HEK293 (cell line): ENCODE measurements around the gene MMP12.
"Not testable (repeated sequence)": the region's sequence is repeated elsewhere in the genome, so short reads cannot be mapped to it uniquely, and the experiment has no call there.

ENCODE experiments used
- CTCF ChIA-PET: fragments of 350-600 bp; formaldehyde crosslinking; extraction: SDS; loops from one replicate; lab custom pipeline; 2021; ENCODE audit warnings: antibody characterized with exemption; lab: Yijun Ruan, JAX
- POLR2A ChIA-PET: fragments of 300-600 bp; formaldehyde crosslinking; extraction: SDS; loops from one replicate; lab custom pipeline; 2020; ENCODE audit warnings: antibody characterized with exemption, inconsistent platforms; lab: Yijun Ruan, JAX
- H3K27ac ChIP-seq: fragments of 200-500 bp; sonication (Bioruptor generic); 2 replicates; pipeline ENCODE4 v1.5.1; 2014; ENCODE audit warnings: low read depth, low read length, control low read depth, inconsistent platforms; ENCODE audit errors: extremely low read depth
- H3K36me3 ChIP-seq, 2 experiments: fragments of 200-500 bp in 1 of 2; sonication (Bioruptor generic) in 1 of 2; 1 replicate in 1 of 2; 2 replicates in 1 of 2; pipeline ENCODE4 v1.5.1; 2014 to 2017; ENCODE audit warnings: inconsistent platforms in 2 of 2, low read length in 2 of 2; ENCODE audit not compliant: control insufficient read depth in 2 of 2, insufficient read depth in 1 of 2
- H3K4me1 ChIP-seq: fragments of 200-500 bp; sonication (Bioruptor generic); 2 replicates; pipeline ENCODE4 v1.5.1; 2014; ENCODE audit warnings: mild to moderate bottlenecking, low read length, inconsistent platforms; ENCODE audit not compliant: control insufficient read depth, insufficient read depth
- H3K4me3 ChIP-seq: 2 replicates; pipeline ENCODE4 v1.5.1; 2011; ENCODE audit warnings: low read depth, mild to moderate bottlenecking, control low read depth, low read length, moderate library complexity
- H3K9me3 ChIP-seq: fragments of 200-500 bp; sonication (Bioruptor generic); 2 replicates; pipeline ENCODE4 v1.5.1; 2014; ENCODE audit warnings: low read depth, low read length, inconsistent platforms; ENCODE audit not compliant: control insufficient read depth, insufficient read depth
- HOXA7 ChIP-seq: sonication (generic); formaldehyde crosslinking; IDR thresholded peaks from 2 replicates; pipeline ENCODE4 v1.8.1; 2022; ENCODE audit warnings: missing genetic modification reagents, borderline replicate concordance
- KLF16 ChIP-seq: fragments of 450-650 bp; formaldehyde crosslinking; IDR thresholded peaks from 2 replicates; pipeline ENCODE4 v1.5.1; 2017; ENCODE audit warnings: missing biosample characterization, missing genetic modification characterization
- MYNN ChIP-seq: fragments of 450-650 bp; formaldehyde crosslinking; IDR thresholded peaks from 2 replicates; pipeline ENCODE4 v1.5.1; 2016; ENCODE audit warnings: missing biosample characterization, missing genetic modification characterization, borderline replicate concordance
- REPIN1 ChIP-seq: fragments of 450-650 bp; formaldehyde crosslinking; IDR thresholded peaks from 2 replicates; pipeline ENCODE4 v1.5.1; 2017; ENCODE audit warnings: missing biosample characterization, missing genetic modification characterization, low read depth
- ZBTB1 ChIP-seq: fragments of 450-650 bp; formaldehyde crosslinking; IDR thresholded peaks from 2 replicates; pipeline ENCODE4 v1.5.1; 2016; ENCODE audit warnings: missing biosample characterization, missing genetic modification characterization
- ZNF138 ChIP-seq: fragments of 450-650 bp; formaldehyde crosslinking; IDR thresholded peaks from 2 replicates; pipeline ENCODE4 v1.5.1; 2016; ENCODE audit warnings: missing biosample characterization, missing genetic modification characterization, borderline replicate concordance
- ZNF174 ChIP-seq: fragments of 450-650 bp; formaldehyde crosslinking; IDR thresholded peaks from 2 replicates; pipeline ENCODE4 v1.5.0; 2017; ENCODE audit warnings: missing biosample characterization, mild to moderate bottlenecking, missing genetic modification characterization
- ZNF391 ChIP-seq: fragments of 450-650 bp; formaldehyde crosslinking; IDR thresholded peaks from 2 replicates; pipeline ENCODE4 v1.5.1; 2016; ENCODE audit warnings: low read depth, missing biosample characterization, missing genetic modification characterization, borderline replicate concordance
- ZNF560 ChIP-seq: fragments of 450-650 bp; formaldehyde crosslinking; IDR thresholded peaks from 2 replicates; pipeline ENCODE4 v1.5.1; 2017; ENCODE audit warnings: missing biosample characterization, missing genetic modification characterization, borderline replicate concordance
- ZNF621 ChIP-seq: fragments of 450-650 bp; formaldehyde crosslinking; IDR thresholded peaks from 2 replicates; pipeline ENCODE4 v1.5.1; 2017; ENCODE audit warnings: missing biosample characterization, missing genetic modification characterization
- TF ChIP-seq, protein P1 (sequence below): fragments of 450-650 bp; formaldehyde crosslinking; IDR thresholded peaks from 2 replicates; pipeline ENCODE4 v1.5.1; 2016; ENCODE audit warnings: missing biosample characterization, missing genetic modification characterization
- TF ChIP-seq, protein P2 (sequence below): fragments of 450-650 bp; formaldehyde crosslinking; IDR thresholded peaks from 2 replicates; pipeline ENCODE4 v1.5.1; 2016; ENCODE audit warnings: missing biosample characterization, missing genetic modification characterization
- TF ChIP-seq, protein P3 (sequence below): fragments of 450-650 bp; formaldehyde crosslinking; IDR thresholded peaks from 2 replicates; pipeline ENCODE4 v1.5.1; 2016; ENCODE audit warnings: missing biosample characterization, missing genetic modification characterization

MMP12 gene

DNA sequence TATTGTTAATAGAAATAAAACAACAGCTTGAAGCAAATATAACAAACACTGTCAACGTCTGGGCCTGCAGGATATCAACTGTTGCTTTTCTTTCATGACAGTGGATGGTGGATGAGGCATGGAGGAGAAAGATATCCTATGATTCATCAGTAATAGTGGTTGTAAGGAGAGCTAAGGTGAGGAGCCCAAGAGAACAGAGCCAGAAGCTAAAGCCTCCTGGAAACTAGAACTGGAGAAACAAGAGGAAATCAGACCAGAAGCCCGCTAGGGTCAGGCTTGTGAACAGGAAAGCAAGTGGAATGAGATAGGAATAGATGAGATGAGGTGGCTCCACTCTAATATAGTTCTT lies 37.7 kb upstream of the MMP12 start:
- H3K4me1 ChIP-seq = no peaks in the 10 kb centered on the region
- no peak overlapping the region for H3K27ac ChIP-seq
- no peaks in the 10 kb centered on the region for H3K36me3 ChIP-seq
- H3K9me3 ChIP-seq = no peaks in the 10 kb centered on the region
- CTCF ChIA-PET = interaction anchor here (0.6 to 2.3 kb wide), 4 partner anchors 29 to 158 kb away, joined by 3 to 12 read pairs (median 3); no protein-coding TSS in a partner anchor
- no peak for TF ChIP-seq ZNF560 (tag by site-specific recombination)
- H3K4me3 ChIP-seq = no peak overlapping the region
- POLR2A ChIA-PET = no interaction called here

DNA sequence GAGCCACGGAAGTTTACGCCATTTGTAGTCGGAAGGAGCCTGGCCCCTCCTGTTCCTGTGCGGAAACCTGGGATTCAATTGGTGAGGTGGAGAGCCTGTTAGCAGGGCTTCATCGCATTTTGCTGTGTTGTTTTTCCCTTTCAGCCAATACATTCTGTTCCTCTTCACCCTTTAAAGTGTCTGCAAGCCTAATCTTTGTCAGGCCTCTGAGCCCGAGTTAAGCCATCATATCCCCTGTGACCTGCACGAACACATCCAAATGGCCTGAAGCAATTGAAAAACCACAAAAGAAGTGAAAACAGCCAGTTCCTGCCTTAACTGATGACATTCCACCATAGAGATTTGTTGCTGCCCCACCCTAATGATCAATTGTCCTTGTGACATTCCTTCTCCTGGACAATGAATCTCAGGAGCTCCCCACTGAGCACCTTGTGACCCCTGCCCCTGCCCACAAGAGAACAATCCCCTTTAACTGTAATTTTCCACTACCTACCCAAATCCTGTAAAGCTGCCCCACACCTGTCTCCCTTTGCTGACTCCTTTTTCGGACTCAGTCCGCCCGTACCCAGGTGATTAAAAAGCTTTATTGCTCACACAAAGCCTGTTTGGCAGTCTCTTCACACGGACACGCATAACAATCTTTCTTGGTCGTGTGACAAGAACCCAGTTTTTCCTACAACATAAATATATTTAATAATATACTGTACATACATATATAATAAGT lies 37.1 kb upstream of the MMP12 start:
- H3K36me3 ChIP-seq = no peaks in the 10 kb centered on the region
- no peak overlapping the region for H3K27ac ChIP-seq
- no peak overlapping the region for H3K4me3 ChIP-seq
- no peaks in the 10 kb centered on the region for H3K9me3 ChIP-seq
- CTCF ChIA-PET = interaction anchor here (0.6 to 2.3 kb wide), 5 partner anchors 14 to 159 kb away, joined by 3 to 12 read pairs (median 3); no protein-coding TSS in a partner anchor
- POLR2A ChIA-PET = no interaction called here
- H3K4me1 ChIP-seq = no peaks in the 10 kb centered on the region
- TF ChIP-seq, protein P1, sequence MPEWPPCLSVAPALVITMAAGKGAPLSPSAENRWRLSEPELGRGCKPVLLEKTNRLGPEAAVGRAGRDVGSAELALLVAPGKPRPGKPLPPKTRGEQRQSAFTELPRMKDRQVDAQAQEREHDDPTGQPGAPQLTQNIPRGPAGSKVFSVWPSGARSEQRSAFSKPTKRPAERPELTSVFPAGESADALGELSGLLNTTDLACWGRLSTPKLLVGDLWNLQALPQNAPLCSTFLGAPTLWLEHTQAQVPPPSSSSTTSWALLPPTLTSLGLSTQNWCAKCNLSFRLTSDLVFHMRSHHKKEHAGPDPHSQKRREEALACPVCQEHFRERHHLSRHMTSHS (tag by site-specific recombination) = no peak
- TF ChIP-seq MYNN (tag by site-specific recombination) (no peak), REPIN1 (tag by site-specific recombination) (no peak), HOXA7 (CRISPR knock-in tag) (no peak), KLF16 (no peak), ZNF391 (tag by site-specific recombination) (no peak), ZNF174 (tag by site-specific recombination) (no peak)
- TF ChIP-seq, protein P2, sequence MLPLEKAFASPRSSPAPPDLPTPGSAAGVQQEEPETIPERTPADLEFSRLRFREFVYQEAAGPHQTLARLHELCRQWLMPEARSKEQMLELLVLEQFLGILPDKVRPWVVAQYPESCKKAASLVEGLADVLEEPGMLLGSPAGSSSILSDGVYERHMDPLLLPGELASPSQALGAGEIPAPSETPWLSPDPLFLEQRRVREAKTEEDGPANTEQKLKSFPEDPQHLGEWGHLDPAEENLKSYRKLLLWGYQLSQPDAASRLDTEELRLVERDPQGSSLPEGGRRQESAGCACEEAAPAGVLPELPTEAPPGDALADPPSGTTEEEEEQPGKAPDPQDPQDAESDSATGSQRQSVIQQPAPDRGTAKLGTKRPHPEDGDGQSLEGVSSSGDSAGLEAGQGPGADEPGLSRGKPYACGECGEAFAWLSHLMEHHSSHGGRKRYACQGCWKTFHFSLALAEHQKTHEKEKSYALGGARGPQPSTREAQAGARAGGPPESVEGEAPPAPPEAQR (tag by site-specific recombination) = no peak

DNA sequence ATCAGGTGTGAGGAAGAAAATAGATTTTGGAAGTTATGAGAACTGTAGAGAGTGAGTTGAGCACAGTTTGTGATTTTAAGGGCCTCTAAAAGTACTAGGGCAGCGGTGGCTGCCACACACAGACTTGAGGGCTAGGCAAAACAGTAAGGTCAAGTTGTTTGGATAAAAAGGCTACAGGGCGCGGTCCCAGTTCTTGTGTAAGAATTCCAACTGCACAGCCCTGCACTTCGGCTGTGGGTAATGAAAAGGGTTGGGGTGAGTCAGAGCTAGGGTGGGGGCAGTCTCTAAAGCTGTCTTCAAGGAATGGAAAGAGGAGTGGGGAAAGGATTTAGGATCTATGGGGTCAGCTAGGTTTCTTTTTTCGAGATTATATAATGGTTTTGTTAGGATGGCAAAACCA lies 31.1 kb upstream of the MMP12 start:
- H3K4me1 ChIP-seq, CTCF ChIA-PET, H3K9me3 ChIP-seq, H3K27ac ChIP-seq, H3K36me3 ChIP-seq, POLR2A ChIA-PET, H3K4me3 ChIP-seq: not testable (repeated sequence)

DNA sequence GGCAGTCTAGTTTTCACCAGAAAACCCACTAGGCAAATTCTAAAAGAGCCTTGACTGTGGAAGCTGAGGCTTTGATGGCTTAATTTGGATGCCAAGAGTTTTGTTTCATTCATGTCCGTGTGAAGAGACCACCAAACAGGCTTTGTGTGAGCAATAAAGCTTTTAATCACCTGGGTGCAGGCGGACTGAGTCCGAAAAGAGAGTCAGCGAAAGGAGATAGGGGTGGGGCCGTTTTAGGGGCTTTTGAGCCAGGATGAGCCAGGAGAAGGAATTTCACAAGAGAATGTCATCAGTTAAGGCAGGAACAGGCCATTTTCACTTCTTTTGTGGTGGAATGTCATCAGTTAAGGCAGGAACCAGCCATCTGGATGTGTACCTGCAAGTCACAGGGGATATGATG lies 29.1 kb upstream of the MMP12 start:
- H3K9me3 ChIP-seq, H3K4me1 ChIP-seq, H3K4me3 ChIP-seq, POLR2A ChIA-PET, H3K27ac ChIP-seq, H3K36me3 ChIP-seq: not testable (repeated sequence)
- CTCF ChIA-PET = interaction anchor here (0.6 to 0.7 kb wide), 2 partner anchors 11 to 561 kb away, joined by 3 read pairs; no protein-coding TSS in a partner anchor

DNA sequence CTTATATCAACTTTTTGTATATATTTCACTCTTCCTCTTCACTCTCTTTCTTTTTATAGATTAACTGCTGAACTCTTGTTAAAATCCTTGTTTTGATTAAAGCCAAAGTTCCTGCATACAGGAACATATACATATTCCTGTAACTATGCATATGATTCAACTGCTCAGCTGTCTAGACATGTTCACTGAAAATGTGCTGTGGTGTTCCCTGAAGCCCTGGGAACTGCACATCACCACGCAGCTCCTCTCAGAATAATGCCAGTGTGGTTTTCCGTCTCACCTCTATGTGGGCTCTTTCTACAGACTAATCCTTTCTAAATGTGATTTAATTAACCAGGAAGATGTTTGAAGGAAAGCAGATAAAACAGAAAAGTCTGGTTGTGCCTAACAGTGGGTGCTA lies 25.6 kb upstream of the MMP12 start:
- Histone ChIP-seq H3K9me3 (no peaks in the 10 kb centered on the region), H3K27ac (no peak overlapping the region), H3K4me1 (no peaks in the 10 kb centered on the region), H3K4me3 (no peak overlapping the region), H3K36me3 (no peaks in the 10 kb centered on the region)
- ChIA-PET CTCF (interaction anchor here (1.5 kb wide), 1 partner anchor 15 kb away, joined by 6 read pairs; no protein-coding TSS in a partner anchor), POLR2A (no interaction called here)
- no peak for TF ChIP-seq ZNF138 (tag by site-specific recombination)
- no peak for TF ChIP-seq ZNF621 (tag by site-specific recombination)
- TF ChIP-seq ZBTB1 (tag by site-specific recombination) = no peak
- TF ChIP-seq, protein P3, sequence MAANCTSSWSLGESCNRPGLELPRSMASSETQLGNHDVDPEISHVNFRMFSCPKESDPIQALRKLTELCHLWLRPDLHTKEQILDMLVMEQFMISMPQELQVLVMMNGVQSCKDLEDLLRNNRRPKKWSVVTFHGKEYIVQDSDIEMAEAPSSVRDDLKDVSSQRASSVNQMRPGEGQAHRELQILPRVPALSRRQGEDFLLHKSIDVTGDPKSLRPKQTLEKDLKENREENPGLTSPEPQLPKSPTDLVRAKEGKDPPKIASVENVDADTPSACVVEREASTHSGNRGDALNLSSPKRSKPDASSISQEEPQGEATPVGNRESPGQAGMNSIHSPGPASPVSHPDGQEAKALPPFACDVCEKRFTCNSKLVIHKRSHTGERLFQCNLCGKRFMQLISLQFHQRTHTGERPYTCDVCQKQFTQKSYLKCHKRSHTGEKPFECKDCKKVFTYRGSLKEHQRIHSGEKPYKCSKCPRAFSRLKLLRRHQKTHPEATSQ (tag by site-specific recombination) = no peak
